ENCODE results near the gene AQP12B. TPM values are rescaled to one million over a fixed set of nuclear protein-coding genes. Genes with fewer than 3 reads are reported as not detected.

AQP12B gene
- total RNA-seq, 1 donor, result not detected

GRCh38 chr2:240645346-240645745, 37.3 kb downstream of the AQP12B start:
- no peak overlapping the region for H3K4me3 ChIP-seq (ENCODE audit: low read depth, low read length)
- DNase-seq (ENCODE audit: low read depth), result no peak
- TF ChIP-seq CTCF (IDR thresholded peaks at IDR 0.05; ENCODE audit: insufficient read depth, low read length), result no peak

GRCh38 chr2:240644859-240645301, 37.8 kb downstream of the AQP12B start:
- no peak for DNase-seq (ENCODE audit: low read depth)
- H3K4me3 ChIP-seq (ENCODE audit: low read depth, low read length), result no peak overlapping the region
- no peak for TF ChIP-seq CTCF (IDR thresholded peaks at IDR 0.05; ENCODE audit: insufficient read depth, low read length)

GRCh38 chr2:240644171-240644651, 38.5 kb downstream of the AQP12B start:
- DNase-seq (ENCODE audit: low read depth), result no peak
- TF ChIP-seq CTCF (IDR thresholded peaks at IDR 0.05; ENCODE audit: insufficient read depth, low read length), result no peak
- no peak overlapping the region for H3K4me3 ChIP-seq (ENCODE audit: low read depth, low read length)

GRCh38 chr2:240643811-240644150, 38.9 kb downstream of the AQP12B start:
- no peak for TF ChIP-seq CTCF (IDR thresholded peaks at IDR 0.05; ENCODE audit: insufficient read depth, low read length)
- H3K4me3 ChIP-seq (ENCODE audit: low read depth, low read length), result no peak overlapping the region
- DNase-seq (ENCODE audit: low read depth), result no peak

GRCh38 chr2:240643093-240643810, 39.4 kb downstream of the AQP12B start:
- DNase-seq (ENCODE audit: low read depth), result no peak
- TF ChIP-seq CTCF (IDR thresholded peaks at IDR 0.05; ENCODE audit: insufficient read depth, low read length), result no peak
- no peak overlapping the region for H3K4me3 ChIP-seq (ENCODE audit: low read depth, low read length)

- TF ChIP-seq CTCF (IDR thresholded peaks at IDR 0.05; ENCODE audit: insufficient read depth, low read length), result no peak
- no peak overlapping the region for H3K4me3 ChIP-seq (ENCODE audit: low read depth, low read length)
- no peak for DNase-seq (ENCODE audit: low read depth)
These were observed 39.9 kb downstream of the AQP12B start for GRCh38 chr2:240642806-240643092.
